Limb (tissue), 2 donors: ENCODE data around the gene SPOCK3.
"Not testable (repeated sequence)": the region's sequence is repeated elsewhere in the genome, so short reads cannot be mapped to it uniquely, and the experiment has no call there.

ENCODE experiments used
- DNase-seq, 2 donors: peaks; one replicate each; pipeline ENCODE4 v3.0.0-alpha.2; 2016; ENCODE audit errors: extremely low spot score in 2 of 2

SPOCK3 gene

GRCh38 chr4:166827167-166827566, 407.1 kb downstream of the SPOCK3 start:
- DNase-seq = no peak

- DNase-seq = no peak
Observed at GRCh38 chr4:166823848-166824247, 410.4 kb downstream of the SPOCK3 start.

DNA sequence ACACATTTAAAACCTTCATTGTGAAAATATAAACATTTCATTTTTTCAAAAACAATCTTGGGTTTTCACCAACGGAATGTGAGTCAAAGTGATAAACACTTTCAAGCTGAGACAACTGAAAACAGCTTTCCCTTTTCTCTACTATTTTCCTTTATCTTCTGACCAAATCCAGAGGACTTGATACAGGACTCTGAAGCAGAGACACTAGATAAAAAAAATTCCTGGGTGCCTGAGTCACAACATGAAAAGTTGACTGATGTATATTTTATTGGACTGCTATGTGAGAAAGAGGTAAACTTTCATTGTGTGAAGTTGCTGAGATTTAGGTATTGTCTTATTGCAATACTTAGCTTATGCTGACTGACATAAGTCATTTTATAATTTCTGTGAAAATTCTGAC, 411.2 kb downstream of the SPOCK3 start:
- DNase-seq = no peak

- DNase-seq = no peak
Observed at GRCh38 chr4:166822386-166822785, 411.9 kb downstream of the SPOCK3 start.

DNA sequence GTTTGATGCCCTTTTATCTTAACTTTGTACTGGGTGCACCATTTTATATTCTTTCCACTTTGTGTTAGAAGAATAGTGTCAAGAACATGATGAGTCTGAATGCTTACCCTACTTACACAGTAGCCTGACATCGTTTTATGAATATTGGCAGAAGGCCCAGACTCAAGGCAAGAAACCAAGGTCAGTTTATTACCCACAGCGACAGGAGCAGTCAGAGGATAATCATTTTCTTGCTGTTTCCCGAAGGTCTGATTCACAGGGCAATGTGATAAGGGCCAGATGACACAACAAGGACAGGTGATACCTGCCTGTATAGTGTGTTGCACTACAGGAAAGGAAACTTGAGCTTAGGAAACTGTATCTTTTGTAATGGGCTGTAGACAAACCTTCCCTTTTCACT, 417.4 kb downstream of the SPOCK3 start:
- no peak for DNase-seq

DNA sequence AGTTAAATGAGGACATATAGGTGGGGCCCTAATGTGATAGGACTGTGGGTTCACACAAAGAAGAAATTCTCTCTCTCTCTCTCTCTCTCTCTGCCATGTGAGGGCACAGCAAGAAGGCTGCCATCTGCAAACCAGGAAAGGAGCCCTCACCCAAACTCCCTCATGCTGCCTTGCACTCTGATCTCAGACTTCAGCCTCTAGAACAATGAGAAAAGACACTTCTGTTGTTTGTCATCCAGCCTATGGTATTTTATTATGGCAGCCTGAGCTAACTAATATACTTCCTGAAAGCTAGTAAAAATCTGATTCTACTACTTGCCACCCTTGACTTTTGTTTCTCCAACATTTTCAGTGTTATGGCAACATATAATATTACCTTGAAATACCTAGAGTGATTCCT, 425.9 kb downstream of the SPOCK3 start:
- DNase-seq = no peak

DNA sequence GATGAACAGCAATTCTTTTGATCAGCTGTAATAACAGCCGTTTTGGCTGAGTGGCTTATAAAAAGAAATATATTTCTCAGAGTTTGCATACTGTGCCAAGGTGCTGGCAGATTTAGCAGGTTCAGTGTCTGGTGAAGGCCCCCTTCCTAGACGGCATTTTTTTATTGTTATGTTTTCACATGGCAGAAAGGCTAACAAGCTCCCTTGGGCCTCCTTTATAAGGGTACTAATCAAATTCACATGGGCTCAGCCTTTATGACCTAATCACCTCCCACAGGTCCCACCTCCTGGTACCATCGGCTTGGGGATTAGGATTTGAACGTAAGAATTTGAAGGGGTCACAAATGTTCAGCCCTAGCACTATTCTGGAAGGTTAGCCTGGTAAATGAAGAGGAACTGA, 431.9 kb downstream of the SPOCK3 start:
- DNase-seq = no peak

DNA sequence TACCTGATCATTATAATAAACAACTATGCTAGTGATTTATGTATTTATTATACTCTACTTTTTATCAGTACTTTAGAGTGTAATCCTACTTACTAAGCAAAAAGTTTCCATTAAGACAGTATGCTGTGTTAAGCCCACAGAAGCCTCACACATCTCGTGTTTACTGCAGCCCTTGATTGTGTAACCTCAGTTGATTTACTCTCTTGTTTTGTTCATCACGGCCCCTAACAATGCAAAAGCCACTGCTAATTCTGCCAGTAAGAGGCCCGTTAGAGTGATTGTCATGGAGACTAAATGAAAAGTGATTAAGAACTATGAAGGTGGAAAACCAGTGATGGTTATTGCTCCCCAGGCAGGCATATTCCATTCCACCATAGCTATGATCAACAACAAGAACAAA, 436.2 kb downstream of the SPOCK3 start:
- no peak for DNase-seq

- no peak for DNase-seq
Observed at GRCh38 chr4:166777760-166778159, 456.5 kb downstream of the SPOCK3 start.

DNA sequence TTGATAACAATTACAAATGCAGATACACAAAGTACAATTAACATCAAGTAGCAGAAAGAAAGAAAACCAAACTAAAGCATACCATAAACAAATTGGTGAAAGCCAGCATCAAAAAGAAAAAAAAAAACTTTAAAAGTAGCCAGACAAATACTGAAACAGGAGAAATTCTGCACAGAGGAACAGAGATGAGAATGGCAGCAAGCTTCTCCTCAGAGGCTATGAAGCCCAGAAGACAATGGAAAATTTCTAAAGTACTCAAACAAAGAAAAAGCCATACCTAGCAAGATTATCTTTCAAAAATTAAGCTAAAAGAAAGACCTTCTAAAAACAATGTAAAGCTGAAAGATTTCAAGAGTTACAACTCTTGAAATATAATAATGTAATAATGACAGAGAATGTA, 471.3 kb downstream of the SPOCK3 start:
- DNase-seq = no peak

GRCh38 chr4:166741742-166742141, 492.6 kb downstream of the SPOCK3 start:
- no peak for DNase-seq

DNA sequence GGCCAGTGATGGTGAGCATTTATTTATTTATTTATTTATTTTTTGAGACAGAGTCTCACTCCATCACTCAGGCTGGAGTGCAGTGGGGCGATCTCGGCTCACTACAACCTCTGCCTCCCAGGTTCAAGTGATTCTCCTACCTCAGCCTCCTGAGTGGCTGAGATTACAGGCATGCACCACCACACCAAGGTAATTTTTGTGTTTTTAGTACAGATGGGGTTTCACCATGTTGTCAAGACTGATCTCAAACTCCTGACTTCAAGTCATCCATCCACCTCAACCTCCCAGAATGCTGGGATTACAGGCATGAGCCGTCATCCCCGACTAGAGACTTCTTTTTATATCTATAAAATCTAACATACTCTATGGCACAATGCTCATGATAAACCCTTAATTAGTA, 495.1 kb downstream of the SPOCK3 start:
- not testable (repeated sequence) for DNase-seq

DNA sequence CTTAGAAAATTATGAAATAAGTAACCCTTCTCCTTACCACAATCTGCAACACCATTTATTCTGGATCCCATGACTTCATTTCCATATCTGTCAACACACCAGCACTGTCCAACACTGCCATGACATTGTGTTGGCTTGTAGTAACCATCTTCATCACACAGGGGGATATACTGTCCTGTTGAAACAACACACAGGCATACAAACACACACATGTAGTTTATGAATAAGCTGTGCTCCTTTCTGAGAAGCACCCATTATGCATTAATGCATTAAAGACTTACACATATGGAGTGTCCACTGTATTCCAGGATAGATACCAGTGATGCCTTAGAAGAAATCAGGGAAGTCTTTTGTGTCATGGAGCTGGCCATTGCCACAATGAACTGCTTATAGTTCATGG, 496.9 kb downstream of the SPOCK3 start:
- no peak for DNase-seq

GRCh38 chr4:166735553-166735952, 498.7 kb downstream of the SPOCK3 start:
- DNase-seq = no peak

- no peak for DNase-seq
Observed at GRCh38 chr4:166734797-166735196, 499.5 kb downstream of the SPOCK3 start.

GRCh38 chr4:166733686-166734085, 500.6 kb downstream of the SPOCK3 start:
- DNase-seq = no peak

DNA sequence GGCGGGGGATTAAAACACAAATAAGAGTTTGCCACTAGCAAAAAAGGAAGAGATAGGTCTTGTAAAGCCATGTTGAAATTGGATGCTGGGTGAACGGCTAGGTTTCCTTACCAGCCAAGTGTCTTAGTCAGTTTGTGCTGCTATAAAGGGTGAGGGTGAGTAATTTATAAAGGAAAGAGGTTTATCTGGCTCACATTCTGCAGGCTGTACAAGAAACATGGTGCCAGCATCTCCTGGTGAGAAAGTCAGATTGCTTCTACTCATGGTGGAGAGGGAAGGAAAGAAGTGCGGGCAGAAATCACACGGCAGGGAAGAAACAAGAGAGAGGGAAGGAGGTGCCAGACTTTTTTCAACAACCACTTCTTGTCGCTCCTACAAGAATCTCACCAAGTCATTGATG, 507.5 kb downstream of the SPOCK3 start:
- DNase-seq = no peak

DNA sequence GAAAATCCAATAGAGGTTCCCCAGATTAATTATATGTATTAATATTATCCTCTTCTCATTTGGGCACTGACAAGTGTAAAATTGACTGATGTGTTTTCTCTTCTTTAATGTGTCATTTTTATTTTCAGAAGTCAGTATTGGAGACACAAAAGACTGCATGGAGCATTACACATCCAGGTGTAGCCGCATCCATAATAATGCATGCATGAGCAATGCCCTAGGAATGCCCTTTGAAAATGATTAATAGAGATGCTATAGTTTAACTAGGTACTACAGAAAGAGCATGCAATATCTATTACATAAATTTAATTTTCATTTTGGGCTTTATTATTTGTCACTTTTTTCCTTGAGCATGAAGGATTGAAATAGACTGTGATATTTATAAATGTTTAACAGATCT, 509.9 kb downstream of the SPOCK3 start:
- DNase-seq = no peak

DNA sequence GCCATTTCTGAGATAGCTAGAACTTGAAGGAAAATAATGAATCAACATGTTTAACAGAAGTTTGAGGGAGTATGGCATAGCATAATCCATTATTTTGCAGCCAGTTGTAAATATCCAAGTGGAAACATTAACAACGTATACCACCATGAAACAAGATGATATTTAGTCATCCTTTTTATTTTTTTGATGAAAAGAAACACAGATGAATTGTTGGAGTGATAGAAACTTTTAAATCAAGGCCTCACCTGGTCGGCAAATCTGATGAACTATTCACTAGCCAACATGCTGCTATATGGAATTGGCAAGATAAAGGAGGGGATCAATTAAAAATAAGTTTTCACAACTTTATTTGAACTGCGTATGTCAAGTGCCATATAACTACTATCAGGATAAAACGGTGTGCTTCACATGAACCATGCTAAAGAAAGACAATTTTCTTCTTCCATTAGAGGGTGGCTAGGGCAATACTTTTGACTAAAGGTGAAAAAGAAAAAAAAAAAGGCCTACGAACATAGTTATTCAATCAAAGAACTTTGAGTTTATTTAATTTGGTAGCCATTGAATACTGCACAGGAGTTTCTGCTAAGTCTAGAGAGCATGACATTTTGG, 510.7 kb downstream of the SPOCK3 start:
- no peak for DNase-seq

DNA sequence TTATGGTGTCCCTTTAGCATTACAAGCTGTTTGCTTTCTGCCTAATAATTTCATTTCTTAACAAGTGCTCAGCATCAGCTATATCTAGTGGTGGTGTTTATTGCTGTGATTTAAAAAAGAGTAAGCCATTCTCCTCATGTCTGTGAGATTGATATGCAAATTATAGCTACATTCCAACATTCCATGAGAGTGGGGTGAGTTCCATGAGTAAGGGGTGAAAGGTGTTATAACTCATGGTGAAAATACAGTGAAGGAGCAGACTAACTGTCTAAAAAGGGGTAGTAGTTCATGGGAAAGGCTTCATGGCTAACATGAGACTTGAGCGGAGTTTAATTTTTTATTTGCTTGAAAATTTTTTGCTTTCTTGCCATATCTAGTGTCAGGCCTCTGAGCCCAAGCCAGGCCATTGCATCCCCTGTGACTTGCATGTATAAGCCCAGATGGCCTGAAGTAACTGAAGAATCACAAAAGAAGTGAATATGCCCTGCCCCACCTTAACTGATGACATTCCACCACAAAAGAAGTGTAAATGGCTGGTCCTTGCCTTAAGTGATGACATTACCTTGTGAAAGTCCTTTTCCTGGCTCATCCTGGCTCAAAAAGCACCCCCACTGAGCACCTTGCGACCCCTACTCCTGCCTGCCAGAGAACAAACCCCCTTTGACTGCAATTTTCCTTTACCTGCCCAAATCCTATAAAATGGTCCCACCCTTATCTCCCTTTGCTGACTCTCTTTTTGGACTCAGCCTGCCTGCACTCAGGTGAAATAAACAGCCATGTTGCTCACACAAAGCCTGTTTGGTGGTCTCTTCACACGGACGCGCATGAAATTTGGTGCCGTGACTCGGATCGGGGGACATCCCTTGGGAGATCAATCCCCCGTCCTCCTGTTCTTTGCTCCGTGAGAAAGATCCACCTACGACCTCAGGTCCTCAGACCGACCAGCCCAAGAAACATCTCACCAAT, 518.3 kb downstream of the SPOCK3 start:
- not testable (repeated sequence) for DNase-seq

- DNase-seq = no peak
Observed at GRCh38 chr4:166700592-166700991, 533.7 kb downstream of the SPOCK3 start.

DNA sequence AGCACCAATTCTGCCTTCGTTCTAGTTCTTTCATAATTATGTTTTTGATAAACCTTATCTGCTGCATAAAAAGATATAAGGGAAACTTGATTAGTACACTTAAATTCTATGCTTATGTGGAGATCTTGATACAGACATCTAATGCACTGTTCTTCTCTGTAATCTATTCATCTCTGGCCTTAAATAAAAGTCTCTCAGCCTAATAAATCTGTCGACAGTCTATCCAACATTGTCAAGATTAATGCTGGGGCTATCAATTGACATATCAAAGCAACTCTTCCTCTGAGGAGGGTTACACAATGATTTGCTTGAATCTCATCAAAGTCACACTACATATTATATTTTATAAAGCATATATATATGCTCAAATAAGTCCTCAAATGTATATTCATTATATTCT, 545.5 kb downstream of the SPOCK3 start:
- no peak for DNase-seq

GRCh38 chr4:166687828-166688227, 546.5 kb downstream of the SPOCK3 start:
- no peak for DNase-seq
